ENCODE measurements around the gene CERT1. TPM values are rescaled to one million over a fixed set of nuclear protein-coding genes. Genes with fewer than 3 reads are reported as not detected.

CERT1 gene
- total and polyA plus RNA-seq, 7 donors, result 14.1 to 63.3 (median 46.6) TPM

DNA sequence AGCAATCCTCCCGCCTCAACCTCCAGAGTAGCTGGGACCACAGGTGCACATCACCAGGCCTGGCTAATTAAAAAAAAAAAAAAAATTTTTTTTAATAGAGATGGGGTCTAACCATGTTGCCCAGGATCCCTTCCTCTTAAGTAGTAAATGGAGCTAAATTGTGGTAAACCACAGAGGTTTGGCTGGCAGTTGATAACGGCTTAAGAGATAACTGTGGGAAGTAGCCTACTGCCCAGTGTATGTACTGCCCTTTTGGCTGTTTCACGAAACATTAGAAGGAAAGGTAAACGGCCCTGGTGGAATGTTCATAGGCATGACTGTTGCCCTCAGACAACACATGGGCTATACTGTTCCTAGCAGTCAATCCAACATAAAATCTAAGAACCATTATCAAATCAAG, 130.0 kb downstream of the CERT1 start:
- intact Hi-C loops (cut with DNase I), result no loop called here
- Histone ChIP-seq H3K4me1 (no peaks in the 10 kb centered on the region), H3K27ac (no peak overlapping the region), H3K36me3 (ENCODE audit: insufficient read depth in 1 of 2, low read depth in 1 of 2) (peaks cover 8 to 100% of the 10 kb centered on the region in 2 donors), H3K27me3 (ENCODE audit: insufficient read depth in 3 of 3, low read length in 2 of 3) (no peaks in the 10 kb centered on the region), H3K4me3 (no peak overlapping the region), H3K9me3 (no peaks in the 10 kb centered on the region)
- no peak for DNase-seq
- no peak for TF ChIP-seq CTCF (IDR thresholded peaks at IDR 0.05)
- 68 to 87% (median 76%) methylated on average over 4 of the region's 4 CpGs for WGBS, 3 donors
- no peak for ATAC-seq

DNA sequence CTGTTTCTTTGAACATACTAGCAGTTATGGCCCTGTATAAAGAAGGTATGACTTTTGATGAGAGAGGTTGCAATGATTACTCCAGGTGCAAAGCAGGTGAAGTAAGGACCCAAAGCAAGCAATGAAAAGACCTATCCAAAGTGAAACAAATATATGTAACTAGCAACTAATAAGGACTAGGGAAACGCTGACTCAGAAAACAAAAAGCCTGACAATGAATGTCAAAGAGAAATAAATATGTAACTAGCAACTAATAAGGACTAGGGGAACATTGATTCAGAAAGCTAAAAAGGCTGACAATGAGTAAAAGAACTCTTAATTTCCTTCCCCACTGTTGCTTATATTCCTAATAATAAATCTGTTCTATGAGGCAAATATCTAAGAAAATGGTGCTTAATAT, 131.3 kb downstream of the CERT1 start:
- peaks cover 10 to 93% of the 10 kb centered on the region in 2 donors for H3K36me3 ChIP-seq (ENCODE audit: insufficient read depth in 1 of 2, low read depth in 1 of 2)
- H3K4me3 ChIP-seq, result no peak overlapping the region
- no peak for TF ChIP-seq CTCF (IDR thresholded peaks at IDR 0.05)
- no peaks in the 10 kb centered on the region for H3K9me3 ChIP-seq
- H3K27ac ChIP-seq, result no peak overlapping the region
- DNase-seq (no peak), ATAC-seq (no peak)
- intact Hi-C loops (cut with DNase I), result no loop called here
- no peaks in the 10 kb centered on the region for H3K4me1 ChIP-seq
- 89 to 98% (median 95%) methylated on average over 1 of the region's 1 CpG for WGBS, 3 donors
- no peaks in the 10 kb centered on the region for H3K27me3 ChIP-seq (ENCODE audit: insufficient read depth in 3 of 3, low read length in 2 of 3)

DNA sequence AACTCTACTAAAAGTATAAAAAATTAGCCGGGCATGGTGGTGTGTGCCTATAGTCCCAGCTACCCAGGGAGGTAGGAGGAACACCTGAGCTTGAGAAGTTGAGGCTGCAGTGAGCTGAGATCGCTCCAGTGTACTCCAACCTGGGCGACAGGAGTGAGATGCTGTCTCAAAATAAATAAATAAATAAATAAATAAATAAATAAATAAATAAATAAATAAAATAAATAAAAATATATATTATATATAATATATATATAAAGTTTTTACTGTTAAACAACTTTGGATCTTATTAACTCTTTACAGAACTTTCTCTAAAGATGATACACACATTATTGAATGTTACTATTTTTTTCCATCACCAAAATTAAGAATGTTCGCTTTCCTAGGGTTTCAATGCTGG, 136.0 kb downstream of the CERT1 start:
- DNase-seq (no peak), ATAC-seq (no peak)
- Histone ChIP-seq H3K4me1 (no peaks in the 10 kb centered on the region), H3K4me3 (no peak overlapping the region), H3K27me3 (ENCODE audit: insufficient read depth in 3 of 3, low read length in 2 of 3) (no peaks in the 10 kb centered on the region), H3K36me3 (ENCODE audit: insufficient read depth in 1 of 2, low read depth in 1 of 2) (peaks cover 3 to 87% of the 10 kb centered on the region in 2 donors), H3K27ac (no peak overlapping the region), H3K9me3 (no peaks in the 10 kb centered on the region)
- WGBS, 3 donors, result 98 to 100% (median 99%) methylated on average over 4 of the region's 4 CpGs
- intact Hi-C loops (cut with DNase I), result no loop called here
- no peak for TF ChIP-seq CTCF (IDR thresholded peaks at IDR 0.05)

- no peak overlapping the region for H3K27ac ChIP-seq
- no peaks in the 10 kb centered on the region for H3K27me3 ChIP-seq (ENCODE audit: insufficient read depth in 3 of 3, low read length in 2 of 3)
- H3K4me1 ChIP-seq, result no peaks in the 10 kb centered on the region
- no peak overlapping the region for H3K4me3 ChIP-seq
- 58 to 72% (median 58%) methylated on average over 12 of the region's 12 CpGs for WGBS, 3 donors
- H3K36me3 ChIP-seq (ENCODE audit: insufficient read depth in 1 of 2, low read depth in 1 of 2), result peaks cover 3 to 76% of the 10 kb centered on the region in 2 donors
- H3K9me3 ChIP-seq, result no peaks in the 10 kb centered on the region
- no peak for DNase-seq
- intact Hi-C loops (cut with DNase I), result no loop called here
- no peak for ATAC-seq
- TF ChIP-seq CTCF (IDR thresholded peaks at IDR 0.05), result no peak
These were observed 137.0 kb downstream of the CERT1 start for GRCh38 chr5:75374394-75374814.

DNA sequence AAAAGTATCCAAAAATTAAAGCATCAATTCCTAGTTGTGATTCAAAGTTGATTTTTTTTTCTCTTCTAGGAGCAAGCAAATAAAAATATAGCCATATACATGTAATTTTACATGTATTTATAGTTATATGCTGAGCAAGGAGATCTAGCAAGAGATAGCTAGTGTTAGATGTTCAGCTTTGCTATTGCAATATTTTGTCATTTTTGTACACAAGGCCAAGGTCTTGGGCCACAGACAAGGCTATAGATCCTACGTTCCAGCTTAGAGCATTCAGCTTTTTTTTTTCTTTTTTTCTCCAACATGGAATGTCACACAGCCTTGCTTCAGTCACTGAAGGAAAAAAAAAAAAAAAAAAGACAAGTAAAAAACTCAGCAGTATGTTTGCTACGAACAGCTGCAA, 137.6 kb downstream of the CERT1 start:
- intact Hi-C loops (cut with DNase I), result no loop called here
- WGBS, 3 donors, result 58 to 70% (median 62%) methylated on average over 2 of the region's 2 CpGs
- H3K4me1 ChIP-seq, result no peaks in the 10 kb centered on the region
- no peaks in the 10 kb centered on the region for H3K9me3 ChIP-seq
- ATAC-seq, result no peak
- no peak overlapping the region for H3K4me3 ChIP-seq
- H3K27ac ChIP-seq, result no peak overlapping the region
- DNase-seq, result no peak
- H3K36me3 ChIP-seq (ENCODE audit: insufficient read depth in 1 of 2, low read depth in 1 of 2), result peaks cover 3 to 71% of the 10 kb centered on the region in 2 donors
- H3K27me3 ChIP-seq (ENCODE audit: insufficient read depth in 3 of 3, low read length in 2 of 3), result no peaks in the 10 kb centered on the region
- TF ChIP-seq CTCF (IDR thresholded peaks at IDR 0.05), result no peak
